ENCODE data around the gene PARN. TPM values are rescaled to one million over a fixed set of nuclear protein-coding genes. Genes with fewer than 3 reads are reported as not detected.

PARN gene
- polyA plus RNA-seq, 2 of the 4 experiments (the other 2 are of a cell fraction), result 40.0 to 58.6 TPM

DNA sequence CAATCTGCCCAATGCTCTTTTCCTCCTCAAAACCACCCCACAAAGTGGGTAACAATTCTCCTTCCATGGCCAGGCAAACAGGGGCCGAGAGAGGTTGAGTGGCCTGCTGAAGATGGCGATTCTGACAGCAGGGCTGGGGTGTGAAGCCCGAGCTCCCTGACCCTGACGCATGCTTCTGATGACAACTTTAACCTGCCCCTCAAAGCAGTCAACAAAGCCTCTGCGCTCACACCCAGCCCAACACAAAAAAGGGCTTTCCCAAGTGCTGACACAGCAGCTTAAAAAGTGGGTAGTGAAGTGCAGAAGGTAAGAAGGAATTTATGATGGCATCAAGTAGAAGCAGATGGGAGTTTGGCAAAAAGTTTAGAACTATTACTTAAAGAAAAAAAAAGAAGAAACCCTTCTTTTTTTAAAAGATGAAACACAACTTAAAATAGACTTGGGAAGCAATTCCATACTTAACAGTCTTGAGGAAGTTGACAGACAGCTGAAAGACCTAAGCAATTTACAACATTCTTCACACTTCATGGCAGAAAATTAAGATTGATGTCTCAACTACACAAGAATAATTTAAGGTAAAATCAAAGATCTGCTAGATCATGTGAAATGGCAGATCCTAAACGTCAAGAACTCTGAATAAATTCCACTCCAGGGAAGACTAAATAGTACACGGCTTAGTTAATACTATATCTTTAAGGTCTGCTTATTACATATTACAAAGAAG is 133.9 kb downstream of the PARN start:
- FAIRE-seq, result no peak
- Histone ChIP-seq H3K9me3 (no peaks in the 10 kb centered on the region), H3K4me1 (peaks cover 81% of the 10 kb centered on the region), H3K4me2 (no peak overlapping the region), H3K27ac (peak overlapping the region; percentile 94 to 95), H3K4me3 (no peak overlapping the region)
- TF ChIP-seq MAFK (IDR thresholded peaks at IDR 0.05; ENCODE audit: partially characterized antibody), result peak; percentile 74
- no peak for TF ChIP-seq NPAS2 (CRISPR knock-in tag; IDR thresholded peaks at IDR 0.05; ENCODE audit: borderline replicate concordance)
- TF ChIP-seq, protein P1, sequence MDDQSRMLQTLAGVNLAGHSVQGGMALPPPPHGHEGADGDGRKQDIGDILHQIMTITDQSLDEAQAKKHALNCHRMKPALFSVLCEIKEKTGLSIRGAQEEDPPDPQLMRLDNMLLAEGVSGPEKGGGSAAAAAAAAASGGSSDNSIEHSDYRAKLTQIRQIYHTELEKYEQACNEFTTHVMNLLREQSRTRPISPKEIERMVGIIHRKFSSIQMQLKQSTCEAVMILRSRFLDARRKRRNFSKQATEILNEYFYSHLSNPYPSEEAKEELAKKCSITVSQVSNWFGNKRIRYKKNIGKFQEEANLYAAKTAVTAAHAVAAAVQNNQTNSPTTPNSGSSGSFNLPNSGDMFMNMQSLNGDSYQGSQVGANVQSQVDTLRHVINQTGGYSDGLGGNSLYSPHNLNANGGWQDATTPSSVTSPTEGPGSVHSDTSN (IDR thresholded peaks at IDR 0.05), result no peak
- no peak for TF ChIP-seq HOXB5 (CRISPR knock-in tag; IDR thresholded peaks at IDR 0.05)
- no peak for TF ChIP-seq GATA3 (IDR thresholded peaks at IDR 0.05; ENCODE audit: borderline replicate concordance)
- TF ChIP-seq FOXS1 (CRISPR knock-in tag; IDR thresholded peaks at IDR 0.05), result no peak
- WGBS (ENCODE audit: missing lambda C conversion rate), result 82% methylated on average over 7 of the region's 7 CpGs
- DNase-seq (ENCODE audit: low read depth in 1 of 2, low spot score in 1 of 2), result no peak
- no peak for ATAC-seq
- POLR2A ChIA-PET, result no interaction called here
- CTCF ChIA-PET, result interaction anchor here (0.9 kb wide), 1 partner anchor 11 kb away, joined by 6 read pairs; no protein-coding TSS in a partner anchor

DNA sequence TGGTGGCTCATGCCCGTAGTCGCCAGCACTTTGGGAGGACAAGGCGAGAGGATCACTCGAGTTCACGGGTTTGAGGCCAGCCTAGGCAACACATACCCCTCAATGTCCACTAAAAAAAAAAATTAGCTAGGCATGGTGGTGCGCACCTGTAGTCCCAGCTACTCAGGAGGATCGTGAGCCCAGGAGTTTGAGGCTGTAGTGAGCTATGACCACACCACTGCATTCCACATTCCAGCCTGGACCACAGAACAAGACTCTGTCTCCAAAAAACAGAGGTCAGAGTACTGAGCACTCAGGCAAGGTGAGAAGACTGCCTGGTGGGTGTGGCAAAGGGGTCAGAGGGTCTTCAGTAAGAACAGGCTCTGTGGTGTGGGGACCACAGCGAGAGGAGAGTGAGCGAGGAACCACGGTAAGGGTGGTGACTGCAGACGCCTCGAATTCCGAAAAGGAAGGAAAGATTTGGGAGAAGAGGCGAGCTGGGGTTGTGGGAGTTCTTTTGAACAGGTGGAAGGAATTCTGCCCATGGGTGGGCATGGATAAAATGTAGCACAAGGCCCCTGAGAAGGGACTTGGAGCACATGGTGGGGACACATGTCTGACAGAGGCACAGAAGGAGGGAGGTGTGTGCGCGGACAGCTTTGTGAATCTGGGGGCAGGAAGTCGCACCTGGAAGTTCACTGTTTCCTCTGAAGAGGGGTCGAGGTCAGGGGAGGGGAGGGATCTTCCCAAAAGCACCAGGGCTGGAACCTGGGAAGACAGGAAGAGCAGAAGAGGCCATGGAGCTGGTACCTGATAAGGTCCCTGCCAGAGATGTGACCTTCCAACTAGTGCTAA is 134.6 kb downstream of the PARN start:
- H3K9me3 ChIP-seq, result no peaks in the 10 kb centered on the region
- 94% methylated on average over 18 of the region's 18 CpGs for WGBS (ENCODE audit: missing lambda C conversion rate)
- no peak for DNase-seq (ENCODE audit: low read depth in 1 of 2, low spot score in 1 of 2)
- no peak overlapping the region for H3K4me2 ChIP-seq
- ChIA-PET CTCF (interaction anchor here (0.9 kb wide), 1 partner anchor 10 kb away, joined by 6 read pairs; no protein-coding TSS in a partner anchor), POLR2A (no interaction called here)
- no peak for ATAC-seq
- peaks cover 80% of the 10 kb centered on the region for H3K4me1 ChIP-seq
- peak overlapping the region; percentile 94 to 95 for H3K27ac ChIP-seq
- TF ChIP-seq JUN (IDR thresholded peaks at IDR 0.05), result no peak
- no peak for TF ChIP-seq CHD2 (IDR thresholded peaks at IDR 0.05; ENCODE audit: low read length, partially characterized antibody)
- TF ChIP-seq, protein P2, sequence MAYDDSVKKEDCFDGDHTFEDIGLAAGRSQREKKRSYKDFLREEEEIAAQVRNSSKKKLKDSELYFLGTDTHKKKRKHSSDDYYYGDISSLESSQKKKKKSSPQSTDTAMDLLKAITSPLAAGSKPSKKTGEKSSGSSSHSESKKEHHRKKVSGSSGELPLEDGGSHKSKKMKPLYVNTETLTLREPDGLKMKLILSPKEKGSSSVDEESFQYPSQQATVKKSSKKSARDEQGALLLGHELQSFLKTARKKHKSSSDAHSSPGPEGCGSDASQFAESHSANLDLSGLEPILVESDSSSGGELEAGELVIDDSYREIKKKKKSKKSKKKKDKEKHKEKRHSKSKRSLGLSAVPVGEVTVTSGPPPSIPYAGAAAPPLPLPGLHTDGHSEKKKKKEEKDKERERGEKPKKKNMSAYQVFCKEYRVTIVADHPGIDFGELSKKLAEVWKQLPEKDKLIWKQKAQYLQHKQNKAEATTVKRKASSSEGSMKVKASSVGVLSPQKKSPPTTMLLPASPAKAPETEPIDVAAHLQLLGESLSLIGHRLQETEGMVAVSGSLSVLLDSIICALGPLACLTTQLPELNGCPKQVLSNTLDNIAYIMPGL (CRISPR knock-in tag; IDR thresholded peaks at IDR 0.05; ENCODE audit: borderline replicate concordance), result no peak
- TF ChIP-seq HDAC2 (IDR thresholded peaks at IDR 0.05), result no peak
- TF ChIP-seq, protein P3, sequence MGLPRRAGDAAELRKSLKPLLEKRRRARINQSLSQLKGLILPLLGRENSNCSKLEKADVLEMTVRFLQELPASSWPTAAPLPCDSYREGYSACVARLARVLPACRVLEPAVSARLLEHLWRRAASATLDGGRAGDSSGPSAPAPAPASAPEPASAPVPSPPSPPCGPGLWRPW (IDR thresholded peaks at IDR 0.05), result no peak
- no peak for TF ChIP-seq TP53 (CRISPR knock-in tag; IDR thresholded peaks at IDR 0.05)
- TF ChIP-seq BHLHE40 (IDR thresholded peaks at IDR 0.05; ENCODE audit: low read depth, low read length), result no peak
- no peak overlapping the region for H3K4me3 ChIP-seq
- no peak for FAIRE-seq

DNA sequence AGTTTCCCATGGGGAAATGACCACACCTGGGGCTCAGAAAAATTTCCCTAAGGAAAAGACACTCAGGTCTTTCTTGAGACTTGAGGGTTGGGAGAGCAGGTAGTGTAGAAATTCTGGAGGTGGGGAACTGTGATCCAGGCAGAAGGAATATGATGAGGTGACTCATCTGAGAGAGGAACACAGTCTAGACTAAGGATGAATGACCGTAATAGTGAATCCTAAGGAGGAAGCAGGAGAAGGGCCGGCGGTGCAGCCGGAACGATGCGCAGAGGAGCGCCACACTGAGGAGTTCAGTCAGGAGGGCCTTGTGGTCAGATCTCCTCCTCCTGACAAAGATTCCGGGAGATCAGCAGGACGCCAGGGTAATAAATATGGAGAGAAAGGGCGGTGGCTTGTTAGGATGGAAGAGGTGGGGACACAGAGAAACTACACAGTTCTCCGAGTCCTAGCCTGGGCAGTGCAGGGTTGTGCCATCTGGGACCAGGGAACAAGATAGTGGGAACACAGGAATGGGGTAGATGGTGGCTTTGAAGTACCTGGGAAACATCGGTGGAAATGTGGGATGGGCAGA is 135.6 kb downstream of the PARN start:
- H3K27ac ChIP-seq, result peak overlapping the region; percentile 56 to 95
- 0 out of 3 replicates have a peak overlapping the region, but pooled peaks have one; percentile 6 for H3K4me2 ChIP-seq
- ChIA-PET POLR2A (no interaction called here), CTCF (no interaction called here)
- peaks cover 80% of the 10 kb centered on the region for H3K4me1 ChIP-seq
- WGBS (ENCODE audit: missing lambda C conversion rate), result 90% methylated on average over 12 of the region's 12 CpGs
- no peak for FAIRE-seq
- H3K9me3 ChIP-seq, result no peaks in the 10 kb centered on the region
- ATAC-seq, result peak in 1 of 2 experiments; percentile 20; a peak in 2 of 6 replicates
- no peak for TF ChIP-seq FOSL2 (IDR thresholded peaks at IDR 0.05)
- TF ChIP-seq FOSL2 (CRISPR knock-in tag; IDR thresholded peaks at IDR 0.05), result peak; percentile 53; the same call in 1 of the 2 replicates
- TF ChIP-seq, protein P3 (IDR thresholded peaks at IDR 0.05), result no peak
- H3K4me3 ChIP-seq, result no peak overlapping the region
- DNase-seq (ENCODE audit: low read depth in 1 of 2, low spot score in 1 of 2), result peak in 1 of 2 experiments; percentile 37
